ENCODE measurements around the gene CAPN3.

- no peak for TF ChIP-seq CTCF (IDR thresholded peaks at IDR 0.05)
- TF ChIP-seq POLR2A (IDR thresholded peaks at IDR 0.05): no peak
Observed at GRCh38 chr15:42314818-42315217, 44.5 kb upstream of the CAPN3 start.
